OCI-LY3 (cell line): ENCODE data around the gene MRC2.

Source experiments
- H2AFZ ChIP-seq: fragments of 200-600, 300-600 bp; shearing (Covaris generic); 2 replicates; pipeline ENCODE4 v1.6.0; 2014; ENCODE audit warnings: antibody characterized with exemption, low read depth, low read length
- H3K27ac ChIP-seq: fragments of 200-600, 300-600 bp; sonication (generic); 2 replicates; pipeline ENCODE4 v1.5.1; 2014; ENCODE audit warnings: mild to moderate bottlenecking, low read length, moderate library complexity, mixed read lengths
- H3K27me3 ChIP-seq: fragments of 200-600, 300-600 bp; sonication (generic); 2 replicates; pipeline ENCODE4 v1.6.1; 2014; ENCODE audit warnings: low read depth, low read length, mixed read lengths
- H3K36me3 ChIP-seq: fragments of 200-600, 300-600 bp; sonication (generic); replicated peaks from 2 replicates; pipeline ENCODE3; 2014; ENCODE audit warnings: low read depth, low read length, mixed read lengths
- H3K4me1 ChIP-seq: fragments of 300-600, 200-600 bp; sonication (generic); 2 replicates; pipeline ENCODE4 v1.6.1; 2014; ENCODE audit warnings: low read length, mixed read lengths
- H3K4me2 ChIP-seq: fragments of 200-600, 300-600 bp; sonication (generic); 2 replicates; pipeline ENCODE4 v1.6.1; 2014; ENCODE audit warnings: low read length, mixed read lengths
- H3K4me3 ChIP-seq: fragments of 300-600, 200-600 bp; sonication (generic); 2 replicates; pipeline ENCODE4 v1.5.1; 2014; ENCODE audit warnings: antibody characterized with exemption, mild to moderate bottlenecking, low read length, moderate library complexity
- H3K79me2 ChIP-seq: fragments of 300-600, 200-600 bp; shearing (Covaris generic); 2 replicates; pipeline ENCODE4 v1.6.1; 2014; ENCODE audit warnings: mild to moderate bottlenecking, low read length, mixed read lengths
- H3K9ac ChIP-seq: fragments of 300-600, 200-600 bp; shearing (Covaris generic); 2 replicates; pipeline ENCODE4 v1.6.0; 2014; ENCODE audit warnings: mild to moderate bottlenecking, low read length, moderate library complexity
- H3K9me3 ChIP-seq: fragments of 200-600, 300-600 bp; shearing (Covaris generic); 2 replicates; pipeline ENCODE4 v1.6.1; 2014; ENCODE audit warnings: low read length, mixed read lengths; ENCODE audit not compliant: insufficient read depth
- H4K20me1 ChIP-seq: fragments of 200-600, 300-600 bp; sonication (generic); 2 replicates; pipeline ENCODE4 v1.6.1; 2016; ENCODE audit warnings: low read length, mixed read lengths; ENCODE audit not compliant: insufficient read depth
- CTCF ChIP-seq: fragments of 200-600, 300-600 bp; sonication (generic); IDR thresholded peaks from 2 replicates; pipeline ENCODE4 v1.5.1; 2014; ENCODE audit warnings: antibody characterized with exemption, low read length, low read depth
- EZH2phosphoT487 ChIP-seq: fragments of 200-600 bp; shearing (Covaris generic); IDR thresholded peaks from 2 replicates; pipeline ENCODE4 v1.6.1; 2018; ENCODE audit warnings: antibody characterized with exemption, mixed run types, low read depth

MRC2 gene

GRCh38 chr17:62714016-62714777 is 86.7 kb downstream of the MRC2 start:
- Histone ChIP-seq H3K79me2 (no peaks in the 10 kb centered on the region), H3K9ac (no peak overlapping the region), H3K4me3 (no peak overlapping the region), H2AFZ (no peak overlapping the region), H4K20me1 (no peaks in the 10 kb centered on the region), H3K36me3 (no peaks in the 10 kb centered on the region), H3K4me2 (no peak overlapping the region), H3K27ac (no peak overlapping the region), H3K27me3 (no peaks in the 10 kb centered on the region), H3K9me3 (no peaks in the 10 kb centered on the region), H3K4me1 (no peaks in the 10 kb centered on the region)
- no peak for TF ChIP-seq EZH2phosphoT487
- TF ChIP-seq CTCF, result no peak

GRCh38 chr17:62715882-62716390 is 88.5 kb downstream of the MRC2 start:
- Histone ChIP-seq H3K9me3 (0 out of 2 replicates have a peak, but pooled peaks cover 2% of the 10 kb centered on the region), H4K20me1 (no peaks in the 10 kb centered on the region), H3K4me2 (no peak overlapping the region), H3K36me3 (peaks cover 8% of the 10 kb centered on the region), H3K79me2 (no peaks in the 10 kb centered on the region), H3K4me1 (peaks cover 17% of the 10 kb centered on the region), H3K27ac (no peak overlapping the region), H3K9ac (no peak overlapping the region), H2AFZ (no peak overlapping the region), H3K4me3 (no peak overlapping the region), H3K27me3 (no peaks in the 10 kb centered on the region)
- no peak for TF ChIP-seq EZH2phosphoT487
- no peak for TF ChIP-seq CTCF

GRCh38 chr17:62716834-62717588 is 89.5 kb downstream of the MRC2 start:
- H2AFZ ChIP-seq, result no peak overlapping the region
- H3K27ac ChIP-seq, result no peak overlapping the region
- no peak overlapping the region for H3K4me2 ChIP-seq
- H3K27me3 ChIP-seq, result no peaks in the 10 kb centered on the region
- H3K4me3 ChIP-seq, result no peak overlapping the region
- H3K79me2 ChIP-seq, result no peaks in the 10 kb centered on the region
- H3K9ac ChIP-seq, result no peak overlapping the region
- H3K36me3 ChIP-seq, result peaks cover 8% of the 10 kb centered on the region
- no peaks in the 10 kb centered on the region for H4K20me1 ChIP-seq
- H3K9me3 ChIP-seq, result 0 out of 2 replicates have a peak, but pooled peaks cover 2% of the 10 kb centered on the region
- H3K4me1 ChIP-seq, result peaks cover 28% of the 10 kb centered on the region
- TF ChIP-seq EZH2phosphoT487 (no peak), CTCF (no peak)

- Histone ChIP-seq H3K9me3 (0 out of 2 replicates have a peak, but pooled peaks cover 2% of the 10 kb centered on the region), H4K20me1 (no peaks in the 10 kb centered on the region), H3K4me3 (no peak overlapping the region), H3K9ac (no peak overlapping the region), H3K79me2 (no peaks in the 10 kb centered on the region), H3K4me2 (no peak overlapping the region), H3K4me1 (peaks cover 33% of the 10 kb centered on the region), H3K36me3 (peaks cover 8% of the 10 kb centered on the region), H3K27ac (no peak overlapping the region), H2AFZ (no peak overlapping the region), H3K27me3 (no peaks in the 10 kb centered on the region)
- TF ChIP-seq CTCF (no peak), EZH2phosphoT487 (no peak)
Measured at GRCh38 chr17:62717589-62717855, 90.1 kb downstream of the MRC2 start.
